Fibroblast of lung (primary cell): ENCODE results near the gene GUK1.

Source experiments
- EZH2 ChIP-seq: IDR thresholded peaks from 2 replicates; pipeline ENCODE4 v1.5.1; 2012; ENCODE audit warnings: low read length, control low read depth, mild to moderate bottlenecking; ENCODE audit errors: missing control alignments
- TF ChIP-seq, protein P1 (sequence below), 2 donors: IDR thresholded peaks in 1 of 2; conservative IDR thresholded peaks in 1 of 2; 1 replicate in 1 of 2; 2 replicates in 1 of 2; pipeline ENCODE4 v1.5.1; 2011 to 2012; ENCODE audit warnings: low read length in 2 of 2, control low read depth in 1 of 2, inconsistent platforms in 1 of 2, low read depth in 1 of 2, mild to moderate bottlenecking in 1 of 2

DNA sequence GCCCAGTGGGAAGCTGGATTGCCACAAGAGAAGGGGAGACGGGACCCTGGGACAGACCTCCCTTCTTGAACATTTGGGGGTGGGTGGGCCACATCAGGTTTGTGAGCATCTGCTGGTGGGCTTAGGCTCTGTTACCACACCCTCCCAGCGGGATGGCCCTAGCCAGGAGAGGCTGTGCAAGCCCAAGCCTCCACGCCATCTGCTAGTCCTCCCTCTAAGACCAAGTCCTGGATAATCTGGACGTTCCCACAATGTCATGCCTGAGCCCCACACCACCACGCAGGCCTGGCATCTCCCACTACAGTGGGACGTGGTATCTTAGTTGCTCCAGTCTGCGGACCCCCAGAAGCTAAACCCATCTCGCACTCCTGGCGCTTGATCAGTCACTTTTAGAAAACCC lies 21.8 kb downstream of the GUK1 start:
- TF ChIP-seq, protein P1, sequence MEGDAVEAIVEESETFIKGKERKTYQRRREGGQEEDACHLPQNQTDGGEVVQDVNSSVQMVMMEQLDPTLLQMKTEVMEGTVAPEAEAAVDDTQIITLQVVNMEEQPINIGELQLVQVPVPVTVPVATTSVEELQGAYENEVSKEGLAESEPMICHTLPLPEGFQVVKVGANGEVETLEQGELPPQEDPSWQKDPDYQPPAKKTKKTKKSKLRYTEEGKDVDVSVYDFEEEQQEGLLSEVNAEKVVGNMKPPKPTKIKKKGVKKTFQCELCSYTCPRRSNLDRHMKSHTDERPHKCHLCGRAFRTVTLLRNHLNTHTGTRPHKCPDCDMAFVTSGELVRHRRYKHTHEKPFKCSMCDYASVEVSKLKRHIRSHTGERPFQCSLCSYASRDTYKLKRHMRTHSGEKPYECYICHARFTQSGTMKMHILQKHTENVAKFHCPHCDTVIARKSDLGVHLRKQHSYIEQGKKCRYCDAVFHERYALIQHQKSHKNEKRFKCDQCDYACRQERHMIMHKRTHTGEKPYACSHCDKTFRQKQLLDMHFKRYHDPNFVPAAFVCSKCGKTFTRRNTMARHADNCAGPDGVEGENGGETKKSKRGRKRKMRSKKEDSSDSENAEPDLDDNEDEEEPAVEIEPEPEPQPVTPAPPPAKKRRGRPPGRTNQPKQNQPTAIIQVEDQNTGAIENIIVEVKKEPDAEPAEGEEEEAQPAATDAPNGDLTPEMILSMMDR (conservative IDR thresholded peaks at IDR 0.05 in 1 of 2, IDR thresholded peaks at IDR 0.05 in 1 of 2; ENCODE audit: low read depth in 1 of 2, low read length in 2 of 2): no peak
- TF ChIP-seq EZH2: no peak
